Neutrophil (primary cell): Measurements from ENCODE around the gene ABHD1.
A peak's percentile ranks its signal among the peaks of the same experiment; 100 is the strongest.

ENCODE experiments used
- H3K27ac ChIP-seq: fragments of 200-600 bp; sonication (generic); 2 replicates; pipeline ENCODE4 v1.5.1; 2016; ENCODE audit warnings: mild to moderate bottlenecking, moderate library complexity
- H3K27me3 ChIP-seq: fragments of 200-600 bp; sonication (generic); 2 replicates; pipeline ENCODE4 v1.6.0; 2016; ENCODE audit warnings: mild to moderate bottlenecking
- H3K36me3 ChIP-seq: fragments of 200-600 bp; sonication (generic); 2 replicates; pipeline ENCODE4 v1.5.1; 2017
- H3K4me1 ChIP-seq, 2 experiments: fragments of 200-600 bp in 1 of 2; sonication (generic) in 1 of 2; 1 replicate in 1 of 2; 2 replicates in 1 of 2; pipeline versions ENCODE4 v1.5.1 to v1.6.1; 2013 to 2016; ENCODE audit warnings: low read depth in 1 of 2, low read length in 1 of 2, mild to moderate bottlenecking in 1 of 2, moderate library complexity in 1 of 2; ENCODE audit not compliant: control insufficient read depth in 1 of 2, insufficient read depth in 1 of 2
- H3K4me3 ChIP-seq, 2 experiments: fragments of 200-600 bp in 1 of 2; sonication (generic) in 1 of 2; 1 replicate in 1 of 2; 2 replicates in 1 of 2; pipeline ENCODE4 v1.5.1; 2013 to 2016; ENCODE audit warnings: low read depth in 1 of 2, low read length in 1 of 2, mild to moderate bottlenecking in 1 of 2, moderate library complexity in 1 of 2
- H3K9me3 ChIP-seq: fragments of 200-600 bp; sonication (generic); 2 replicates; pipeline ENCODE4 v1.5.1; 2016
- TF ChIP-seq, protein P1 (sequence below): fragments of 200-600 bp; sonication (generic); IDR thresholded peaks from 2 replicates; pipeline ENCODE4 v1.5.1; 2016; ENCODE audit warnings: antibody characterized with exemption

The ABHD1 gene

GRCh38 chr2:27086090-27086723 lies 37.4 kb upstream of the ABHD1 start:
- Histone ChIP-seq H3K4me3 (peak overlapping the region; percentile 77 to 87), H3K9me3 (no peaks in the 10 kb centered on the region), H3K27ac (peak overlapping the region; percentile 82), H3K4me1 (peaks cover 39 to 45% of the 10 kb centered on the region in 2 experiments), H3K27me3 (no peaks in the 10 kb centered on the region), H3K36me3 (no peaks in the 10 kb centered on the region)
- TF ChIP-seq, protein P1, sequence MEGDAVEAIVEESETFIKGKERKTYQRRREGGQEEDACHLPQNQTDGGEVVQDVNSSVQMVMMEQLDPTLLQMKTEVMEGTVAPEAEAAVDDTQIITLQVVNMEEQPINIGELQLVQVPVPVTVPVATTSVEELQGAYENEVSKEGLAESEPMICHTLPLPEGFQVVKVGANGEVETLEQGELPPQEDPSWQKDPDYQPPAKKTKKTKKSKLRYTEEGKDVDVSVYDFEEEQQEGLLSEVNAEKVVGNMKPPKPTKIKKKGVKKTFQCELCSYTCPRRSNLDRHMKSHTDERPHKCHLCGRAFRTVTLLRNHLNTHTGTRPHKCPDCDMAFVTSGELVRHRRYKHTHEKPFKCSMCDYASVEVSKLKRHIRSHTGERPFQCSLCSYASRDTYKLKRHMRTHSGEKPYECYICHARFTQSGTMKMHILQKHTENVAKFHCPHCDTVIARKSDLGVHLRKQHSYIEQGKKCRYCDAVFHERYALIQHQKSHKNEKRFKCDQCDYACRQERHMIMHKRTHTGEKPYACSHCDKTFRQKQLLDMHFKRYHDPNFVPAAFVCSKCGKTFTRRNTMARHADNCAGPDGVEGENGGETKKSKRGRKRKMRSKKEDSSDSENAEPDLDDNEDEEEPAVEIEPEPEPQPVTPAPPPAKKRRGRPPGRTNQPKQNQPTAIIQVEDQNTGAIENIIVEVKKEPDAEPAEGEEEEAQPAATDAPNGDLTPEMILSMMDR, result peak; percentile 98

GRCh38 chr2:27086724-27087593 lies 36.7 kb upstream of the ABHD1 start, which contains the start of gene KHK:
Gene KHK, plus strand, starts transcription at chr2:27086772. Its CDS starts 488 bp downstream, at chr2:27087260.
- H3K27ac ChIP-seq, result peak within 1 kb of the TSS; percentile 82
- TF ChIP-seq, protein P1, result no peak
- H3K27me3 ChIP-seq, result no peaks in the 10 kb centered on the region
- H3K4me3 ChIP-seq, result peak within 1 kb of the TSS; percentile 77 to 87
- H3K9me3 ChIP-seq, result no peaks in the 10 kb centered on the region
- H3K4me1 ChIP-seq, result peaks cover 31 to 38% of the 10 kb centered on the region in 2 experiments
- H3K36me3 ChIP-seq, result no peaks in the 10 kb centered on the region

DNA sequence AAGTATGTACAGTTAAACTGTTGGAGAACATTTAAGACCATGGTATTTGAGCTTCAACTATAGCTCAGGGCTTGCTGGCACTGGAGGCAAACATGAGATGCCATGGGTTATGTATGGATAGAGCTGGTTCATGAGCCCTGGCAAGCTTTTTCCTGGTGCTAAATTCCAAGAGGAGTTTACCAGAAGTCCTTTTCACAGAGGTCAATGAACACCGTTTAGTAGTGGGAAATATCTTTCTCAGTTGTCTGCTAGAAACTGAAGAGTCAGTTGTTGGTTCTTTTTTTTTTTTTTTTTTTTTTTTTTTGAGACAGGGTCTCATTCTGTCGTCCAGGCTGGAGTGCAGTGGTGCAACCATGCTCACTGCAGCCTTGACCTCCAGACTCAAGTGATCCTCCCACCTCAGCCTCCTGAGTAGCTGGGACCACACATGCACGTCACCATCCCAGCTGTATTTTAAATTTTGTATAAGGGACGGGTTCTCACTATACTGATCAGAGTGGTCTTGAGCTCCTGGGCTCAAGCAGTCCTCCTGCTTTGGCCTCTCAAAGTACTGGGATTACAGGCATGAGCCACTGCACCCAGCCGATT lies 35.7 kb upstream of the ABHD1 start:
- H3K27ac ChIP-seq, result no peak overlapping the region
- TF ChIP-seq, protein P1, result no peak
- H3K27me3 ChIP-seq, result no peaks in the 10 kb centered on the region

DNA sequence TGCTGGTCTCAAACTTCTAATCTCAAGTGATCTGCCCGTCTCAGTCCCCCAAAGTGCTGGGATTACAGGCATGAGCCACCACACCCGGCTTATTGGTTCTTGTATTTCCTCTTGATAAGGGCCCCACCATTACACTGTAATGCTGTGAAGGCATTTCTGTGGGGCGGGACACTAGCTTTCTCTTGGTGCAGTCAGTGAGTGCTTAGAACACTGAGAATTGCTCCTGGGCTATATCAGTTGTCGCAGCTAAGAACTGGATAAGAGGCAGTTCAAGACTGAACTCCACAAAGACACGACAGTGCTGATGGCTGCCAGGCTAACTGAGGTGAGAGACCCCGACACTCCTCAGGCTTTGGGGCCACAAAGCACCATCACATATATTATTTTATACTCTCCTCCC lies 35.0 kb upstream of the ABHD1 start:
- H3K36me3 ChIP-seq, result no peaks in the 10 kb centered on the region
- H3K27ac ChIP-seq, result no peak overlapping the region
- no peak overlapping the region for H3K4me3 ChIP-seq
- no peaks in the 10 kb centered on the region for H3K9me3 ChIP-seq
- H3K4me1 ChIP-seq, result peaks cover 21 to 23% of the 10 kb centered on the region in 2 experiments
- TF ChIP-seq, protein P1, result no peak
- H3K27me3 ChIP-seq, result no peaks in the 10 kb centered on the region

More for the DNA sequence above, 35.7 kb upstream of the ABHD1 start:
- Histone ChIP-seq H3K36me3 (no peaks in the 10 kb centered on the region), H3K4me3 (no peak overlapping the region), H3K4me1 (peaks cover 22 to 28% of the 10 kb centered on the region in 2 experiments), H3K9me3 (no peaks in the 10 kb centered on the region)

DNA sequence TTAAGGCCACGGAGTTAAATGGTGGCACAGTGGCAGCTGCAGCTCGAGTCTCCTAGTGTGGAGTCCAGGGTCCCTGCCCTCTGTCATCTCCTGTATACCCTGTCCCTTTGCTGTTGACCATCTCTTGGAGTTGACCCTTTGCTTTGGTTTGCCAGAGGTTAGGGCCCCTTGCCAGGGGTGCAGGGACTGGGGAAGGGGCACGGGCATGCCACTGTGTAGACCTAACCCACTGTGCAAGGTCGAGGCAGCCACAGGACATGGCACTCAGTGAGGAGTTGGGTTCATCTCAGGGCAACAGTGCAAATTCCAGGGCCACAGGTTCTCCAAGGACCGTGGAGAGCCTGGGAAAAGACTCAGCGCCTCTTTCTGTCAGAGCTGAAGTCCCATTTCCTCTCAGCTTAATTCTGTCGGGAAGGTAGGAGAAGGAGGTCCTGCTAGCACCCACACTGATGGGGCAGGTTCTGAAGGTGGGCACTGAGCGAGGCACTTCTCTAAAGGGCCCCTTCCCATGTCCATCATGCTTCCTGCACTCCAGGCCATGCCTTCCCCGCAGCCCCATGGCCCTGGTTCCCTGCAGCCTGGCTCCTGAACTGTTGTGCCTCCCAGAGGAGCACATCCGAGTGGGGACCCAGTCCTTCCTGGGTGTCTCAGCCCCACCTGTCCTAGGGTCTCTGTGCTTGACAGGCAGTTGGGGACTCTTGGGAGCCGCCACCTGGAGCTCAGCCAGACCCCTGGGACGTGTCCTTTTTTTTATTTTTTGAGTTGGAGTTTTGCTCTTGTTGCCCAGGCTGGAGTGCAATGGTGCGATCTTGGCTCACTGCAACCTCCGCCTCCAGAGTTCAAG lies 34.3 kb upstream of the ABHD1 start:
- TF ChIP-seq, protein P1, result no peak
- Histone ChIP-seq H3K27me3 (no peaks in the 10 kb centered on the region), H3K36me3 (no peaks in the 10 kb centered on the region), H3K4me3 (no peak overlapping the region), H3K4me1 (peaks cover 21 to 23% of the 10 kb centered on the region in 2 experiments), H3K27ac (no peak overlapping the region), H3K9me3 (no peaks in the 10 kb centered on the region)
